Panc1 (cell line): ENCODE measurements around the gene CDK14.

ENCODE experiments used
- CTCF ChIP-seq: fragments of 450-650 bp; IDR thresholded peaks from 2 replicates; pipeline ENCODE4 v1.5.1; 2017; ENCODE audit warnings: mild to moderate bottlenecking
- POLR2AphosphoS5 ChIP-seq: IDR thresholded peaks from 2 replicates; pipeline ENCODE4 v1.6.1; 2012; ENCODE audit warnings: mild to moderate bottlenecking, low read depth, low read length, moderate library complexity

DNA sequence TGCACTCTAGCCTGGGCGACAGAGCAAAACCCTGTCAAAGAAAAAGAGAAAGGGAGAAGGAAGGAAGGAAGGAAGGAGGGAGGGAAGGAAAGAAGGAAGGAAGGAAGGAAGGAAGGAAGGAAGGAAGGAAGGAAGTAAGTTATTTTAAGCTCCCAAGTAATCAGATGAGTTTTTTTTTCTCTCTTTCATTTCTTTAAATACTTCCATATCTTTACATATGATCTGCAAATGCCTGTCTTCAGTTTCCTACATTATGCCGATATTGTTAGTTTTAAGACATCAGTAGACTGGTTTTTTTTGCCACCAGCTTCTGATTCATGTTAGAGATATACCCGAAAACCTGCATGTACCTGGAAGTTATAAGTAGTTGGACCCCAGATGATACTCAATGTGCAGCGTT is 495.5 kb downstream of the CDK14 start:
- TF ChIP-seq CTCF (no peak), POLR2AphosphoS5 (no peak)
